NOMO-1 treated with dmso at 0.1 percent for 144 hours (cell line): ENCODE results near the gene ZNF831.
A peak's percentile ranks its signal among the peaks of the same experiment; 100 is the strongest.

Source experiments
- DNase-seq: peaks from one replicate; lab custom pipeline; 2025; ENCODE audit not compliant: unreplicated experiment; lab: John Stamatoyannopoulos, UW

The ZNF831 gene

DNA sequence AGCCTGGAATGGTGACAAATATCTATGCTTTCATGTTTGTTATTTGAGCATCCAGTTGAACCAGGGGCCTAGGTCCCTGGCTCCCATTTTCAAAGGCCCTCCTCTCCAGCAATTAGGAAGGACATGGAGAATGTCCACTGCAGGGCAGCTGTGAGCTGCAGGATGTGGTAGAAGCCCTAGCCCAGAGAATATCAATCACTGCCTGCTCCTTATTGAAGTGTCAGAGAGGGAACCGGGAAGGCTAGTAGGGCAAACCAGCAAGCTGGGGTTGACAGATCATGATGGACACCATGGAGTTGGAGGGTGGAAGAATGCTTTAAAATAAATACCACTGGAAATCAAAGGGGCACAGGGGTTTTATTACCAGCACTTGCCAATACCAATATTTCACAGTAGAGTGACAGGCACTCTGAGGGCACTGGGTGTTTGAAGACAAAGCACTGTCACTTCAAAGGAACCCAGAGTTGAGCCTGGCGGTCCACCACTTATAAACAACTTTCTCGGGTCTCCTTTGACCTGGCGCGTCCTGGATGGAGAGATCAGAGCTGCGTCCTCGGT lies 47.7 kb downstream of the ZNF831 start:
- no peak for DNase-seq

DNA sequence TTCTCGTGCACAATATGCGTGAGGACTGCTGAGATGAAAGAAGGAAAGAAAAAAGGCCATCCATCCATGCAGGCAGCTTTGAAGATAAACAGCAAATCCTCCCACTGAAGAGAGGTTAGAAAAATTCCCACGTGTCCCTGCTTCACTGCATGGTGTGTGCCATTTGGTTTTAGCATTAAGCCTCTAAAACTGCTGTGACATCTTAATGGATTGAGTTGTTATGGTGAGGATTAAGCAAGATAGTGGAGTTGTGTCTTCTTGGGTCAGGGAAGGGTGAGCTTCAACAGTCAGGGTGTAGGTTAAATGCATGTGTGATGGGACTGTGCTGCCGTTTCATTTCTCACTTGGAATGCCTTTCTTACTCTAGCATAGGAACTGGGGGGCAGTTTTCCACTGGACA lies 50.5 kb downstream of the ZNF831 start:
- no peak for DNase-seq

- no peak for DNase-seq
Observed at GRCh38 chr20:59214606-59215547, 51.3 kb downstream of the ZNF831 start.

DNA sequence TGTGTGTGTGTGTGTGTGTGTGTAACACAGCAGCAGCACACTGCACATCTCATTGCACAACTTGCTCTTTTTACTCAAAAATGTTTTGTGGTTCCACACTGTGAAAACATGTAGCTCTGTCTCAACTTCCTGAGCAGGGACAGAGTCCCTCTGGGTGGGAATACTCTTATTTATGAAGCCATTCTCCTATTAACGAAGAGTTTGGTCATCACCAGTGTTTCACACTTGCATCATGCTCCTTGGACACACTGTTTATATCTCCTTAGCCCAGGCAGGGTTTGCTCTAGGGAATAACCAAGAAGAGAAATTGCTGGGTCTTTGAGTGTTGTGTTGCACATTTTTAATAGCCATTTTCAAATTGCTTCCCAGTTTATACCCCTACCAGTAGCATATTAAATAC lies 53.6 kb downstream of the ZNF831 start:
- DNase-seq: no peak

- no peak for DNase-seq
Observed at GRCh38 chr20:59217794-59218280, 54.2 kb downstream of the ZNF831 start.

DNA sequence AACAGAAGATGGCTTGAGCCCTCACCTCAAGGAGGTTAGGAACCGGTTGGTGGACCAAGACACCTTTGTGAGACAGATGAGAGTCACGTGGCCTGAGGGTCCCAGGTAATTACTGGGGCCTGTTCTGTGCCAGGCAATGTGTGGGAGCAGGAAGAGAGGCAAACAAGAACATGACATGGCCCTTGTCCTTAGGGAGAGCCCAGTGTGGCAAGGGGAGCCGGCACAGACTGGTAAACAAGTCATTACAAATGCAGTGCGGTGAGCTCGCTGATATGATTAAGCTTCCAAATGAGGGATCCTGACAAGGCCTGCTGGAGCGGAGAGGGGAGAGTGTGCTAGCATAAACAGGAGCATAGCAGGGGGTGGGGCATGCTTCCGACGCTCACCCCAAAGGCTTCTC lies 55.6 kb downstream of the ZNF831 start:
- DNase-seq: no peak

DNA sequence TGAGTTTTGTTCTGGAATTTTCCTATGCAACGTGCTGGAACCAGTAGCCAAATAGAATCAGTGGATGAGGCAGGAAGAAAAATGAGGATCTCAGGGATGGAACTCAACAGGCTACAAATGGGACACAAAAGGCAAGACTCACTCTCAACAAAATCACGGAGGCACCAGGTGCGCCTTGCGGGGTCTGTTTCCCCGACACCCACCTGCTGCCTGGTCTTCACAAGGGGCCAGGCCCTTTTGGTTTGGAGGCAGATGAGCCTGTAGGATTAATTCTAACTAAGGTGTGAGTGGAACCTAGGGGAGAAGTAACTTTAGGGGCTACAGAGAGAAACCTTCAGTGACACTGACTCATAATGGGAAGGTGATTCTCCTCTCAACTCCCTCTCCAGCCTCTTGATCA lies 56.5 kb downstream of the ZNF831 start:
- DNase-seq: no peak

GRCh38 chr20:59221049-59221706 lies 57.6 kb downstream of the ZNF831 start:
- no peak for DNase-seq

DNA sequence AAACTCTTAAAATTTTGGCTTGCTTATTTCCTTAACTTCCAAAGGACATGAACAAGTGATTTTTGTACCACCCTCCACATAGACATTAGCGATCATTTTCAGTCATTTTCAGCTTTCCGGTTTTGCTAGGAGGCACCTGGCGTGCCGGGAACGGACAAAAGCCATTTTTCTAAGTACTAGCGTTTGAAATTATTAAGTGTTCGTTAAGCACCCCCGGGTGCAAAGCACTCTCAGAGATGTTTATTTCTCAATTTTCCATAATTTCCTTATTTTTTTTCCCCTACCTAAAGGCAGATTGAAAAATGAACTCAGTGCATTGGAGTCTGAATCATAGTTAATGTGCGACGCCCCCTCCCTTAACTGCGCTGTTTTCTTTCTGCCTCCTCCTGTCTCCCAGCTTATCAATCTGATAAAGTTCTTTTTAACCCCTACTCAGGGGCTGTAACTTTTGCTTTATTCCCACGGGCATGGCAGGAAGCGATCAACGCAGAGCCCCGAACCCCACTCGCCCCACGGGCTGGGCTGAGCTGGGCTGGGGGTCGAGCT lies 58.2 kb downstream of the ZNF831 start:
- no peak for DNase-seq

- DNase-seq: peak; percentile 9
Observed at GRCh38 chr20:59222253-59223181, 58.9 kb downstream of the ZNF831 start.

DNA sequence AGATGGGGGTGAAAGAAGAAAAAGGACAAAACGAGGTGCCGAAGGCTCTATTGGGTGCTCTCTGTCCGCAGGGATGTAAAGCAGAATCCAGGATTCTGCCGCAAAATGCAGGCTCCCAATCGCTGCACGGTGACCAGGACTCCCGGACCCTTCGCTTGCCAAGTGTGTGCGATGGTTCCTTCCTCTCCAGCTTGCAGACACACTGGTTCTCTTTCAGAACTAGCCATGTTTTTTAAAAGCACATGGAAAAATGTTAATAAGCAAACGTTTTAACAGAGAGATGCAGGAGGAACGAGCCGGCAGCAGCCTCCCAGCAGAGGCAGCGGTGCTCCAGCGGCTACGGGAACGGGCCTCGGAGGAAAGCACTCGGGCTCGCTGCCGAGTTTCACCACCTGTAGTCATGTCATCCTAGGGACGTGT lies 59.6 kb downstream of the ZNF831 start:
- no peak for DNase-seq

GRCh38 chr20:59223750-59224149 lies 60.1 kb downstream of the ZNF831 start:
- DNase-seq: no peak

GRCh38 chr20:59224236-59224635 lies 60.6 kb downstream of the ZNF831 start:
- no peak for DNase-seq

- DNase-seq: no peak
Observed at GRCh38 chr20:59230385-59230784, 66.8 kb downstream of the ZNF831 start.

DNA sequence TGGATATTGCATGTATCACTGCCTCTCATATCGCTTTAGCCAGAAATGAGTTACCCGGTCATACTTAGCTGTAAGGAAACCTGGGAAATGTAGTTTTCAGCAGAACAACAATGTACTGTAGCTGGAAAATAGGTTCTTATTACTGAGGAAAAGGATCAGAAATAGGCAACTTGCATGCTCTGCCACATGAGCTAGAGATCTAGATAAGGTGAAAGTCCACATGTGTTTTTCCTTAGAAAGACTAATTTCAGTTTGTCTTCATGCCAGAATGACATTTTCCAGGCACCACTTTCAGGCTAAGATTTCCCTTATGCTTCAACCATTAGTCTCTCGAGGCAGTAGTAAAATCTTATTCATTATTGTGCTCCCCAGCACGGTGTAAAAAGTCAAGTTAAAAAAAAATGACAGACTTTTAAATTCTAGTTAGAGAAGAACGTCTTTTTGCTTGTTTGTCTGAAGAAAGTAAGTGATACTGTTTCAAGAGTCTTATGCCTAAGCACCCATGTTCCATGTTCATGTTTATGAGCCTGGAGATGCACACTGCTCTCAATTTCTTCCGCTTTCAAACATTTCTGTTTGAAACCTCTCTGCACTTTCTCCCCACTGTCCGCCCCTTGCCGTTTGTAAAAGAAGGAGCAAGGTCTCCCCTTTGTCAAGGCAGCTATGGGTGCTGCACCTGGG lies 67.6 kb downstream of the ZNF831 start:
- DNase-seq: no peak

- no peak for DNase-seq
Observed at GRCh38 chr20:59232618-59233017, 69.0 kb downstream of the ZNF831 start.

DNA sequence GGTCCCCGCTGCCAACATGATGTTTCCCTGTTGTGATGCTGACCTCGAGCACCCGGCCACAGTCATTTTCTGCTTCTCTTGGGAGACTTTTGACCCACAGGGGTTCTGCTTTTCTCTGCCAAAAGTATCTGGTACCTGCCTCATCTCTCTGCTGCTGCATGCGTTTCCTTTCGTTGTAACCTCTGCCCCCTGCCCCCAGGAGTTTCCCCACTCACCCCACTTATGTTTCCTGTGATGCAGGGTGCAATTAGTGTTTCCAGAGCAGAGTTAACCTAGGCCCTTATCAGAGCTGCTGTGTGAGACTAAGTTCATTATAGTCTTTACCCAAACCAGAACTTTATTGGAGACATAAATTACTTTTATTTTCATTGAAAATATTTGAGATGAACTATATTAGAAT lies 71.6 kb downstream of the ZNF831 start:
- no peak for DNase-seq

- DNase-seq: no peak
Observed at GRCh38 chr20:59240006-59240405, 76.4 kb downstream of the ZNF831 start.

DNA sequence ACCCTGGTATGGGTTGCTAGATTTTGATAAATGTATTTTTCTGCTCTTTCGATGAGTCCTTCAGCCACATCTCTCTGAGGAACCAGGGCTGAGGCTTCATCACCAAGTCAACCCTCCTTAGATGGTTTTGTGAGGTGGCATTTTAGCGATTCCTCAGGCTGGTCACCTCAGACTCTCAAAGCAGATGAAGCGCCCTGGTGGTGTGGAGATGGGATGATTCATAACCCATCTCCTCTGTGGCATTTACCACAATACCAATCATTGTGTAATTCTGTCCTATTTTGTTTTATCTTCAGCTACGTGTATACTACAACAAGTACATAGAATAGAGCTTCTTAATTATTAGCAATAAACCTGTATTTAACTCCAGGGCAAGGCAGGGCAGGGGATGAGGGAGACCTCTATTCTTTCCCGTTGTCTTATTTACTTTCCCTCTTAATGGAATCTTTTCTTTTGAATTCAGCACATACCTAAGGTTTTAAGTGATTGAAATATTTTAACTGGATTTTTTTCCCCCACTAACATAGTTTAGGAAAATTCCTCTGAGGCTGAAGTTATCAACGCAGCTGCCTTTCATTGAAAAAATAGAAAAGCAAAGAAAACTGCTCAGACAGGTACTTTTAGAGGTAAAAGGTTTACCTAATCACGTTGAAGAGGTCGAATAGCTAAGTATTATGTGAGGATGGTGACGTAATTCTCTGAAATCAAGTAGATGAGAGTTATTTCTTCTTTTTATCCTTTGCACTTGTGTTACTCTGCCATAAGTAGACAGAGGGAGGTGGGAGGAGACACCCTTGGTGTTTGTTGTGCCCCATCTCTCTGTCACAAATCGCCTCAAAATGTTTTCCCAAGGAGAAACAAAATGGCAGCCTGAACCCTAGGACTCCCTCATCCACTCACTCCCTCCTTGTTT lies 79.3 kb downstream of the ZNF831 start:
- DNase-seq: no peak
